ENCODE results near the gene MEIKIN.
"Not testable (repeated sequence)": the region's sequence is repeated elsewhere in the genome, so short reads cannot be mapped to it uniquely, and the experiment has no call there.

The MEIKIN gene

GRCh38 chr5:131778141-131778540, 167.3 kb downstream of the MEIKIN start:
- H3K4me1 ChIP-seq (ENCODE audit: control insufficient read depth, low read depth, low read length); H3K36me3 ChIP-seq (ENCODE audit: control insufficient read depth, low read depth, low read length); H3K27ac ChIP-seq (ENCODE audit: low read length); H3K27me3 ChIP-seq (ENCODE audit: control insufficient read depth, insufficient read depth, low read length); H3K9me3 ChIP-seq (ENCODE audit: control insufficient read depth, low read depth, low read length); H3K4me3 ChIP-seq (ENCODE audit: low read length); H3K9ac ChIP-seq (ENCODE audit: low read length): not testable (repeated sequence)

GRCh38 chr5:131776450-131776849, 169.0 kb downstream of the MEIKIN start:
- no peaks in the 10 kb centered on the region for H3K36me3 ChIP-seq (ENCODE audit: control insufficient read depth, low read depth, low read length)
- no peak overlapping the region for H3K4me3 ChIP-seq (ENCODE audit: low read length)
- no peak overlapping the region for H3K9ac ChIP-seq (ENCODE audit: low read length)
- H3K27me3 ChIP-seq (ENCODE audit: control insufficient read depth, insufficient read depth, low read length), result no peaks in the 10 kb centered on the region
- no peaks in the 10 kb centered on the region for H3K9me3 ChIP-seq (ENCODE audit: control insufficient read depth, low read depth, low read length)
- H3K4me1 ChIP-seq (ENCODE audit: control insufficient read depth, low read depth, low read length), result no peaks in the 10 kb centered on the region
- H3K27ac ChIP-seq (ENCODE audit: low read length), result no peak overlapping the region

- Histone ChIP-seq H3K27ac (ENCODE audit: low read length) (no peak overlapping the region), H3K4me3 (ENCODE audit: low read length) (no peak overlapping the region), H3K36me3 (ENCODE audit: control insufficient read depth, low read depth, low read length) (no peaks in the 10 kb centered on the region), H3K27me3 (ENCODE audit: control insufficient read depth, insufficient read depth, low read length) (no peaks in the 10 kb centered on the region), H3K9ac (ENCODE audit: low read length) (no peak overlapping the region), H3K9me3 (ENCODE audit: control insufficient read depth, low read depth, low read length) (no peaks in the 10 kb centered on the region), H3K4me1 (ENCODE audit: control insufficient read depth, low read depth, low read length) (no peaks in the 10 kb centered on the region)
These were observed 170.7 kb downstream of the MEIKIN start for GRCh38 chr5:131774652-131775367.

GRCh38 chr5:131773805-131774204, 171.7 kb downstream of the MEIKIN start:
- H3K27me3 ChIP-seq (ENCODE audit: control insufficient read depth, insufficient read depth, low read length), result no peaks in the 10 kb centered on the region
- H3K4me1 ChIP-seq (ENCODE audit: control insufficient read depth, low read depth, low read length), result no peaks in the 10 kb centered on the region
- H3K36me3 ChIP-seq (ENCODE audit: control insufficient read depth, low read depth, low read length), result no peaks in the 10 kb centered on the region
- H3K4me3 ChIP-seq (ENCODE audit: low read length), result no peak overlapping the region
- H3K27ac ChIP-seq (ENCODE audit: low read length), result no peak overlapping the region
- no peak overlapping the region for H3K9ac ChIP-seq (ENCODE audit: low read length)
- no peaks in the 10 kb centered on the region for H3K9me3 ChIP-seq (ENCODE audit: control insufficient read depth, low read depth, low read length)

GRCh38 chr5:131771692-131772091, 173.8 kb downstream of the MEIKIN start:
- Histone ChIP-seq H3K27me3 (ENCODE audit: control insufficient read depth, insufficient read depth, low read length) (no peaks in the 10 kb centered on the region), H3K27ac (ENCODE audit: low read length) (no peak overlapping the region), H3K9ac (ENCODE audit: low read length) (no peak overlapping the region), H3K36me3 (ENCODE audit: control insufficient read depth, low read depth, low read length) (no peaks in the 10 kb centered on the region), H3K9me3 (ENCODE audit: control insufficient read depth, low read depth, low read length) (no peaks in the 10 kb centered on the region), H3K4me1 (ENCODE audit: control insufficient read depth, low read depth, low read length) (no peaks in the 10 kb centered on the region), H3K4me3 (ENCODE audit: low read length) (no peak overlapping the region)

GRCh38 chr5:131769961-131770360, 175.5 kb downstream of the MEIKIN start:
- H3K4me3 ChIP-seq (ENCODE audit: low read length), result no peak overlapping the region
- H3K36me3 ChIP-seq (ENCODE audit: control insufficient read depth, low read depth, low read length), result no peaks in the 10 kb centered on the region
- no peaks in the 10 kb centered on the region for H3K9me3 ChIP-seq (ENCODE audit: control insufficient read depth, low read depth, low read length)
- no peak overlapping the region for H3K27ac ChIP-seq (ENCODE audit: low read length)
- H3K27me3 ChIP-seq (ENCODE audit: control insufficient read depth, insufficient read depth, low read length), result no peaks in the 10 kb centered on the region
- H3K9ac ChIP-seq (ENCODE audit: low read length), result no peak overlapping the region
- H3K4me1 ChIP-seq (ENCODE audit: control insufficient read depth, low read depth, low read length), result no peaks in the 10 kb centered on the region

GRCh38 chr5:131769336-131769735, 176.1 kb downstream of the MEIKIN start:
- no peaks in the 10 kb centered on the region for H3K36me3 ChIP-seq (ENCODE audit: control insufficient read depth, low read depth, low read length)

GRCh38 chr5:131767891-131768290, 177.6 kb downstream of the MEIKIN start:
- no peak overlapping the region for H3K27ac ChIP-seq (ENCODE audit: low read length)
- no peaks in the 10 kb centered on the region for H3K4me1 ChIP-seq (ENCODE audit: control insufficient read depth, low read depth, low read length)
- no peak overlapping the region for H3K9ac ChIP-seq (ENCODE audit: low read length)
- H3K4me3 ChIP-seq (ENCODE audit: low read length), result no peak overlapping the region
- no peaks in the 10 kb centered on the region for H3K27me3 ChIP-seq (ENCODE audit: control insufficient read depth, insufficient read depth, low read length)
- H3K36me3 ChIP-seq (ENCODE audit: control insufficient read depth, low read depth, low read length), result no peaks in the 10 kb centered on the region
- no peaks in the 10 kb centered on the region for H3K9me3 ChIP-seq (ENCODE audit: control insufficient read depth, low read depth, low read length)

More at GRCh38 chr5:131769336-131769735, 176.1 kb downstream of the MEIKIN start:
- Histone ChIP-seq H3K4me3 (ENCODE audit: low read length) (no peak overlapping the region), H3K9me3 (ENCODE audit: control insufficient read depth, low read depth, low read length) (no peaks in the 10 kb centered on the region), H3K27ac (ENCODE audit: low read length) (no peak overlapping the region), H3K9ac (ENCODE audit: low read length) (no peak overlapping the region), H3K4me1 (ENCODE audit: control insufficient read depth, low read depth, low read length) (no peaks in the 10 kb centered on the region), H3K27me3 (ENCODE audit: control insufficient read depth, insufficient read depth, low read length) (no peaks in the 10 kb centered on the region)

- Histone ChIP-seq H3K4me1 (ENCODE audit: control insufficient read depth, low read depth, low read length) (no peaks in the 10 kb centered on the region), H3K27ac (ENCODE audit: low read length) (no peak overlapping the region), H3K27me3 (ENCODE audit: control insufficient read depth, insufficient read depth, low read length) (no peaks in the 10 kb centered on the region), H3K9ac (ENCODE audit: low read length) (no peak overlapping the region), H3K36me3 (ENCODE audit: control insufficient read depth, low read depth, low read length) (no peaks in the 10 kb centered on the region), H3K9me3 (ENCODE audit: control insufficient read depth, low read depth, low read length) (no peaks in the 10 kb centered on the region), H3K4me3 (ENCODE audit: low read length) (no peak overlapping the region)
These were observed 178.8 kb downstream of the MEIKIN start for GRCh38 chr5:131766689-131767088.

GRCh38 chr5:131765261-131765660, 180.2 kb downstream of the MEIKIN start:
- Histone ChIP-seq H3K9me3 (ENCODE audit: control insufficient read depth, low read depth, low read length) (no peaks in the 10 kb centered on the region), H3K9ac (ENCODE audit: low read length) (no peak overlapping the region)

GRCh38 chr5:131763968-131764367, 181.5 kb downstream of the MEIKIN start:
- Histone ChIP-seq H3K4me1 (ENCODE audit: control insufficient read depth, low read depth, low read length) (no peaks in the 10 kb centered on the region), H3K4me3 (ENCODE audit: low read length) (no peak overlapping the region), H3K27me3 (ENCODE audit: control insufficient read depth, insufficient read depth, low read length) (no peaks in the 10 kb centered on the region), H3K36me3 (ENCODE audit: control insufficient read depth, low read depth, low read length) (no peaks in the 10 kb centered on the region), H3K9me3 (ENCODE audit: control insufficient read depth, low read depth, low read length) (no peaks in the 10 kb centered on the region), H3K27ac (ENCODE audit: low read length) (no peak overlapping the region), H3K9ac (ENCODE audit: low read length) (no peak overlapping the region)

More at GRCh38 chr5:131765261-131765660, 180.2 kb downstream of the MEIKIN start:
- no peaks in the 10 kb centered on the region for H3K4me1 ChIP-seq (ENCODE audit: control insufficient read depth, low read depth, low read length)
- H3K4me3 ChIP-seq (ENCODE audit: low read length), result no peak overlapping the region
- no peak overlapping the region for H3K27ac ChIP-seq (ENCODE audit: low read length)
- H3K36me3 ChIP-seq (ENCODE audit: control insufficient read depth, low read depth, low read length), result no peaks in the 10 kb centered on the region
- H3K27me3 ChIP-seq (ENCODE audit: control insufficient read depth, insufficient read depth, low read length), result no peaks in the 10 kb centered on the region

GRCh38 chr5:131760793-131761192, 184.7 kb downstream of the MEIKIN start:
- Histone ChIP-seq H3K9me3 (ENCODE audit: control insufficient read depth, low read depth, low read length) (no peaks in the 10 kb centered on the region), H3K36me3 (ENCODE audit: control insufficient read depth, low read depth, low read length) (no peaks in the 10 kb centered on the region), H3K27me3 (ENCODE audit: control insufficient read depth, insufficient read depth, low read length) (no peaks in the 10 kb centered on the region), H3K4me3 (ENCODE audit: low read length) (no peak overlapping the region), H3K4me1 (ENCODE audit: control insufficient read depth, low read depth, low read length) (no peaks in the 10 kb centered on the region), H3K27ac (ENCODE audit: low read length) (no peak overlapping the region), H3K9ac (ENCODE audit: low read length) (no peak overlapping the region)

All from iPS-18a (cell line).